NOMO-1 (cell line): Measurements from ENCODE around the gene VSTM2B.

Experiments
- DNase-seq, 2 experiments: peaks; one replicate each; lab custom pipeline; 2025; ENCODE audit not compliant: unreplicated experiment in 2 of 2; lab: John Stamatoyannopoulos, UW

VSTM2B gene

DNA sequence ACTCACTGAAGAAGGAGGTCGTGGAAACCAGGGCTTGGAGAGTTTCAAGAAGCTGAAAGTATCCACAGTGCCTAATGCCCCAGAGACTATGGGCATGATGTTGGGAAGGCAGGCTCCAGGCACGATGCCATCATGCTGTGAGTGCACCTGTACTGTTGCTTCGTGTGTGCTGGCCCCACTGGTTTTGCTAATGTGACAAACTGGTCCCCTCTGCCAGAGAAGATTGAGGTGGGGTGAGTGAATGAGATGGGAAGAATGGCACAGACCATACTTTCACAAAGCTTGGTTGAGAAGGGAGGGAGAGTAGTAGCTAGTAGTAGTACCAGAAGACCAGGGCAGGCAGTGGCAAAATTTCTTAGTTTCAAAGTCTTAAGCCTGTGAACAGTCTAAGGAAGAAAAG, 61.3 kb downstream of the VSTM2B start:
- DNase-seq, result no peak

DNA sequence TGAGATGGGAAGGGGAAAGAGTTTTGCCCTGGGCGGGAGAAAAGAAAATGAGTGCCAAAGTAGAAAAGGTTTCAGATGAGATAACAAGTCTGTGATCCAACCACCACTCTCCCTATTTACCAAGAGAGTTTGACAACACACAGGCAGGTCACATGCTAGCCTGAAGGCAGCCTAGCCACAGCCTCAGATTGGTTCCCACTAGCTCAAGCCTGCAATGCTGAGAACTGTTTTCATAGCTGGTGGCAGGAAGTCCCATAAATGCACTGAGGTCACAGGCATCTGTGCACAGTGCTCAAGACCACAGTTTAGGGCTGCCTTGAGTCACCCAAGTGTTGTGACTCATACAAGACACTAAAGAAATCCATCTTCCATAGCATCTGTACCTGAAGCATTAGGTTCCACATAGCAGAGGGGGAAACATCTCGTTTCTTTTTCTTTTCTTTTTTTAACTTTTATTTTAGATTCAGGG, 61.8 kb downstream of the VSTM2B start:
- no peak for DNase-seq

DNA sequence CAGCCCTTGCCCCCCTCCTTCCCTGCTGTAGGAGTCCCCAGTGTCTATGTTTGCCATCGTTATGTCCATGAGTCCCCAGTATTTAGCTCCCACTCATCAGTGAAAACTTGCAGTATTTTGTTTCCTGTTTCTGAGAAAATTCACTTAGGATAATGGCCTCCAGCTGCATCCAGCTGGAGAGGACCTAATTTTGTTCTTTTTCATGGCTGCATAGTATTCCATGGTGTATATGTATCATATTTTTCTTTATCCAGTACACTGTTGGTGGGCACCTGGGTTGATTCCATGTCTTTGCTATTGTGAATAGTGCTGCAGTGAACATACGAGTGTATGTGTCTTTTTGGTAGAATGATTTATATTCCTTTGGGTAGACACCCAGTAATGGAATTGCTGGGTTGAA, 62.3 kb downstream of the VSTM2B start:
- DNase-seq, result no peak

DNA sequence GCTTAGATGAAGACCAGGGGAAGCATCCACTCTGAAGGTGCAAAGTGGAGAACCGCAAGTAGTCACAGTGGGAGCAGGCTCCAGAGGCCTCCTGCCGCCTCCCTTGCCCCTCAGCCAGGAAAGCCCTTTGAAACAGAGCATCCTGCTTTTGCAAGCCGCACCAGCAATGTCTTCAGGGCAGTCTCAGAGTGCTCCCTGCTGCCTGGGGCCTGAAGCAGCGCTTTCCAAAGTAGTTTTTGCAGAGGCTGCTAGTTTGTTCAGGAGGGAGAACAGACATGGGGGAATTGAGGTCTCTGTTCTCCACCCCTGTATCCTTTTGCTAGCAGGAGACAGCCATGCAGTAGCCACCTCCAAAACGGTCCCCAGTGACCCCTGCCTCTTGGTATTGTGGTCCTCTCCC, 64.5 kb downstream of the VSTM2B start:
- no peak for DNase-seq

DNA sequence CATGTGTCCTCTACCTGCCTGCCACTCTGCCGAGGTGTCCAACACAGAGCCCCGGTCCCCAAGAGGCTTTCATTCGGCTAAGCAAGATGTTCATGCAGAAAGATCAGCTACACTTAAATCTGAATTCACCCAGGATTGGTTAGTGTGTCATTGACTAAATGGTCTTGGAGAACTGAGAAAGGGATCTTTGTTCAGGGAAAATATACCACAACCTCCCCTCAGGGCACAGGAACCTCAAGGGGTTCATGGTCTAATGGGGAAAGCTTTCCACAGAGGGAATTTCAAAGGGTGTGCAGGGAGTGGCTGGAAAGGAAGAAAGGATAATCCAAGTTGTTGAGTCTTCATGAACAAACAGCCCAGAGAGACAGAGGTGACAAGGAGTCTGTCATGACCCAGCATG, 65.9 kb downstream of the VSTM2B start:
- no peak for DNase-seq

DNA sequence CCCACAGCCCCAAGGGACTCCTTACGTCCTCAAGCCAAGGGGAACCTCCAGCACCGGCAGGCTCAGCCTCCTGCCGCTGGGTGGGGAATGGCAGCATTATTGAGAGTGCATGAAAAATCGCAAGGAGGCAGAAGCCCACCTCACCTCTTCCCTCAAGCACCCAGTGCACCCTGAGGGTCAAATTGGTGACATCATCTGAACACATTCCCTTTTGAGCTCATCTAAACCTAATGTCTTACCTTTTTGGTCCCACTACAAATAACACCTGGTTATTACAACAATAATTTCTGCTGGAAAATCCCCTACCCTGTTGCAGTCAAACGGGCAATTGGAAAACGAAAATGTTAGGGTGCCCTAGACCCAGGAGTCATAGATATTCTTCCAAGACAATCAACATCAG, 68.1 kb downstream of the VSTM2B start:
- no peak for DNase-seq

DNA sequence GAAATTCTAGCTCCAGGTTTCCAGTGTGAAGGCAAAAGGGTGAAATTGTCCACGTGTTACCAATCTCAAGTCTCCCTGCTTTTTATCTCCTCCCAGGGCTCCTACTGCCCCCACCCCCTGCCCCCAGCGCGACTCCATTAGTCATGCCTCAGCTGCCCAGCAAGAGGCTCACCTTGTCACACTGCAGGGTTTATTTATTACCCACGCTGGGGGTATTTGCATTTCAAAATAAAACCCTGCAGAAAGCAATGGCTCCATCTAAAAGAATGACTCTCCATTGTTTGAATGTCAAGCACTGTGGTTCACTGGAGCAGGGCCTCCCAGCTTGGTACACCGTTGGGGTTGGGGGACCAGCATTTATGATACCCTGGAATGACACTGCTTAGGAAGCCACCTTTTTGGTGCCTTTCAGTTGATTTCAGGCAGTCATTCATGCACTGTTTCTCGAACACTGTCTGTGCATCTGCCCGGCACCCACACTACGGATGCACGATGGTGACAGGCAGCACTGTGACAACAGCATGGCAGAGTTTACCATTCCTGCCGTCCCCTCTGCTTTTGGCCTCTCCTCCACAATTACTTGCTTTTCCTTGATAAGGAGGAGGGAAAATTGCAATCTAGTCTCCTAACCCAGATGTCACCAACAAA, 70.4 kb downstream of the VSTM2B start:
- no peak for DNase-seq

DNA sequence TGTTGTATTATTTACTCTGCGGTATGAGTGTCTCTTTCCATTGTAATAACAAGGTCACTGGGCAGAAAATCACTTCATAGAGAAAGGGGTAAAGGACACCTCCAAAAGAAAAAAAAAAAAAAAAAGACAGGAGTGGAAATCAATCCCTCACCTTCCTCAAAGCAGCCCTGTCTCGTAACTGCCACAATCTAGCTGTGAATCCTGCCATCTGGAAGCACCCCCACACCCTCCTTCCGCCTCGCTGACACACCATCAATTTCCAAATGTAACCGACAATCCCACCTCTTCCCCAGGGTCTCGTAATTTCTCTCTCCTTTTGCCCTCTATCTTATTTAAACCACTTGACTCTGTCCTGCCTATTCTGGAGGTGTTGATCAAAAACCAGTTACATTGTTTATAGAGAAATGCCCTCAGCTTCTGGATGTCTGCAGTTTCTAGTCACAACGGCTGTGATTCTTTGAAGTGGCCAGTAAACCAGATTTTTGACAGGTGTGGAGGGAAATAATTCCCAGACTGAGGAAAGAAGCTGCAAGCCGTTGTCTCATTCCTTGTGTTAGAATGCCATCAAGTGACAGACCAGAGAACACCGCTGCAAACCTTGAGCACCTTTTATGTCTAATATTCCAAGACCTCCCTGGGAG, 71.2 kb downstream of the VSTM2B start:
- no peak for DNase-seq

DNA sequence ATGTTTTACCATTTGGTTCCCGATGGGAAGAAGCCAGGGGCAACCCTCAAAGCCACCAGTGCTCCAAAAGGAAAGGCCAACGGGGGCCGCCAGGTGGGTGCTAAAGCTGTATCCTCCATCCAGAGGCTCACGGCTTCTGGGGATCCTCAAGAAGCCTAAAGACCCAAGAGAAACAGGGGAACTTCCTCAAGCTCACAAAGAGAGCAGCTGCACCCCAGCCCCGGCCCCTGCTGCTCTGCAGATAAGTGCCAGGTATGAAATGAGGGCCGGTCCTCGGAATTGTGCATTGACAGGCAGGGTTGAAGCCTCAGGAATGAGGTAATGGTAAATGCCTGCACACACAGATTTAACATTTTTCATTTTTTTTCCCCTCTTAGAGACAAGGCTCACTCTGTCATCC, 72.2 kb downstream of the VSTM2B start:
- DNase-seq, result no peak

DNA sequence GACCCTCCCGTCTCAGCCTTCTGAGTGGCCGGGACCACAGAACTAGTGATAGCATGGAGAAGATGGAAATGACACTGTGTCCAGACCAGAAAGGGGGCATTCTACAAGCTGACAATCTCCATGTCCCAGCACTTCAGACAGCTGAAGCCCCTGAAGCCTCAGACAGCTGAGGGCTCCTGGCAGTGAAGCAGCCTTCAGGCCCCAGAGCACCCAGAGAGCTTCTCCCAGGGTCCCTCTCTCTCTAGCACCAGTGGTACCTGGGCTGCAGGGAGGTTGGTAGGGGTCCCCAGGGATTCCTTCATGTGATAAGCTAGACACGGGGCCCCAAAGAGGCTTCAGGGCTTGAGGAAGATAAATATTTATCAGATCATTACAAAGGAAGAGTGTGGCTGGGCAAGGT, 72.7 kb downstream of the VSTM2B start:
- DNase-seq, result no peak

DNA sequence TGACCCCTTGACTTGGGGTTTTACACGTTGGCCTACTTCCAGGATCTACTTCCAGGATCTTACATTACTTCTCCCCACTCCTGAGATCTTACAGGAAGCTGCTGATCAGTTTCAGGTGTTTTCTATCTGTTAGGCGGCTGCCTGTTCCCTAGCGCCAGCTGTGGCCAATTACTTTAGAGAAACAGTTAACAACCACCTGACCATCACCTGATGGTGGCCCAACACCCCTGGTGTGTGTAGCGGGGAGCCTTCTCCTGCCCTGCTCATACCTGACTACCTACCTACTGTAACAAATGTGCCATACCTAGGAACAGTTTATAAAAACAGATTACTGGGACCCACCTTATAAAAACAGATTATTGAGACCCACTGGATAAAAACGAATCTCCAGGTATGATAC, 77.5 kb downstream of the VSTM2B start:
- no peak for DNase-seq

DNA sequence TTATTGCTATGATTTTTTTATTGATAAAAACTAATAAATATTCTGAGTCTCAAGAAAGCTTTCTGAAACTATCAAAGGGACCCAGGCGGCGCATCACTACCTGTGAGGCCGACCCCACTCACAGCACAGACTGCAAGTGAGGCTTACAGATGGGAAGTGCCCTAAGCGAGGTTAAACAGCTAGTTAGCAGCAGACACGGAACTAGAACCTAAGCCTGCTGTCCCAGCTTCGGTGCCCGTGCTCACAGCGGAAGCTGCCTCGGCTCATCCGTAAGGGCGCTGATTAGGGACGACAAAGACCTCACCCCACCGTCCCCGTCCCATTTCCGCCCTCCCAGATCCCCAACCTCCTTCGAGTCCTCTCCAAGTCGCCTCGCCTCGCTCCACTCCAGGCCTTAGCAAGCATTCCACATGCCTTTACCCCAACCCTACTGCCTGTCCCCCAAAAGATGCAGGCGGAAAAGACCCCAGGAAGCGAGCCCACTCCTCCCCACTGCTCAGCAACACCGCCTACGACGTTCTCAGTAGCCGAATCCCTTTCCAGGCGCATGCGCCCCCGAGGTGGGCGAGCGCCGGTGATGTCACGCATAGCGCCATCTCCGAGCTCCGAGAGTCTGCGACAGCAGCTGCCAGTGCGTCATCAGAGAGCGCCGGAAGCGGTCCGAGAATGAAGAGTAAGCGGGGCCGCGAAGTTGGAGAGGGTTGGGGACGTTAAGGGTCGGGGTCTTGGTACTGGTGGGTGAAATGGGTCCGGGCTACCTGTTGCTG, 80.0 kb downstream of the VSTM2B start, which contains the start of gene POP4:
POP4 (plus strand) TSS at position 631 of the 767 bp plus-strand sequence; CDS start at position 667, 36 bp downstream.
- DNase-seq, result peak; percentile 86 to 89

DNA sequence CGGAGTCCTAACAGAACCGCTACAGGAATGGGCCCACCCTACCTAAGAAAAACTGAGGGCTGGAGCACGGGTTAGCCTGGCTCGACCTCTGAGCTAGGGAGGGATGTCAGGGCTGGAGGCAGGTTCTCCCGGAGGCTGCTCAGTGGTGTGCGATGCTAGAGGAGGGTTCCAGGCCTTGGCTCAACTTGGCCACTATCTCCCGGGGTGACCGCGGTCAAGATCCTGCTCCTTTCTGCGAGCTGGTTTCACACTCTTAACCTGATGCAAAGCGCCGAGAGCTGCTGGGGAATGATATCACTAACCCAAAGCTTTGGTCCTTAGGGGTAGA, 80.6 kb downstream of the VSTM2B start:
- no peak for DNase-seq

DNA sequence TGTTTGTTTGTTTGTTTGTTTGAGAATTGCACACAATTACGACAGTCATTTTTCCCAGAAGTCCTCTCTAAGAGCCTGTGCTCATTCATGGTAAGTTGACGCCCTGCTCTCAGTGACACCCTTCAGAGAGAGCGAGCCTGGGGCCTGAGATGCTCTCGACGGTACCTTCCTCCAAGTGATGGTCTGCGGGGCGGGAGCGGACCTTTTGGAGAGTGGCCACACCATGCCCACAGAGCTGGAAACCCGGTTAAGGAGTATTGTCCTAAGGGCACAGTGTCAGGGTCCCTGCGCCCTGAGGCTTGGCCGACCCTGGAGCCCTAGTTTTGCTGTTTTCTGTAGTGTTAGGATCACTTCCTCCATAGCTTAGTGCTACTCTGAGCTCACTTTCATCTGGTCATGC, 83.8 kb downstream of the VSTM2B start:
- no peak for DNase-seq

DNA sequence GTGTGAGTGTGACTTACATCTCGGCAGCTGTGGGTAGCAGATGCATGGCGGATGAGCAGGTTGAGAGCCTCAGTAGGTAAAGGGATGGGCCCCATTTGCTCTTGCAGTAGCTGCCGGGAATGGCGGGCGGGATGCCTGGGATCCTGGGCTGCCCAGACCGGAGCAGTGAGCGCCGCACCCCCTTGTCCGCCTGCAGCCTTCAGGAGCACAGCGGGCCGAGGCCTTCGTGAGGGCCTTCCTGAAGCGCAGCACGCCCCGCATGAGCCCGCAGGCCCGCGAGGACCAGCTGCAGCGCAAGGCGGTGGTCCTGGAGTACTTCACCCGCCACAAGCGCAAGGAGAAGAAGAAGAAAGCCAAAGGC, 84.4 kb downstream of the VSTM2B start:
- no peak for DNase-seq

DNA sequence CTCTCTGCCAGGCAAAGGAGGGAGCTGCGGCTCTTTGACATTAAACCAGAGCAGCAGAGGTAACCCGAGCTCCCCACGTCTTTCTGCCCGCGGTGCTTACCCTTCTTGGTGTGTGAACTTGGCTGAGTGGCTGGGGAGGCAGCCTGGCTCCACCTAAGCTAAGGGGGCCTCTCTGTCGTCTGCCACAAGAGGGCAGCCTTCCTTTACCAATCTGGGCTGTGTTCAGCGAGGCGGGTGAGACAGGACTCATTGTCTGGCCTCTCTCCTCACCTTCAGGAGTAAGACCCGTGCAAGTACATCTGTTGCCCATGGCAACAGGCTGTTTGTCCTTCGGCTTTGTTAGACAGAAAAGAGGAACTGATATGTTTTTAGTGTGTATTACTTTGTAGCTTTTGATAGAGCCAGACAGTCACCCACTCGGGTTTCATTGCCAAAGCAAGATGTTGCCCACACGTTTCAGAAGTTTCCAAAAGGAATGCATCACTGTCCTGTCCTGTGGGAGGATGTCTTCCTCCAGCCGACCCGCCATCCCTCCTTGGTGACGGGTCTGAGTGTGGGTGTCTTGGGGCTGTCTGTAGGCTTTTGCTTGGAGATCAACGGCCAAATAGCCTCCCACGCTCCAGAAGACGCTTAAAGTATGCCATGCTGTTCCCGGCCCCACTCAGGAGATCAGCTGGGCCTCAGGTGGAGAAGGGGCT, 84.9 kb downstream of the VSTM2B start:
- peak; percentile 69 to 74 for DNase-seq

DNA sequence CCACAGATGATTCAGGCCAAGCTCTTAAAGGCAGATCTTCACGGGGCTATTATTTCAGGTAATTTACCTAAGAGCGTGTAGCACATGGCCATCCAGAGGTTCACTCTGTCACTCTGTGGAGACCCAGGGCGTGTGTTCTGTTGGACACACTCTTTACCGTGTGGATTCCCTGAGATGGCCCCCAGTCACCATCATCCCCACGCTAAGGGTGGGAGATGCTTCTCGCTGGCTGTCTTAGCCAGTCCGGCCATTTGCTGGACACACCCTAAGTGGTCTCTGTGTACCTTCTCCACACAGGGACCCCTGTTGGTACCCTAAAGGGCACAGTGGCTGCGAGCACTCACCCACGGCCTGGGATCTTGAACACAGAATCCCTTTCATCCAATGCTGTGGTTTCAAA, 86.3 kb downstream of the VSTM2B start:
- DNase-seq, result no peak

DNA sequence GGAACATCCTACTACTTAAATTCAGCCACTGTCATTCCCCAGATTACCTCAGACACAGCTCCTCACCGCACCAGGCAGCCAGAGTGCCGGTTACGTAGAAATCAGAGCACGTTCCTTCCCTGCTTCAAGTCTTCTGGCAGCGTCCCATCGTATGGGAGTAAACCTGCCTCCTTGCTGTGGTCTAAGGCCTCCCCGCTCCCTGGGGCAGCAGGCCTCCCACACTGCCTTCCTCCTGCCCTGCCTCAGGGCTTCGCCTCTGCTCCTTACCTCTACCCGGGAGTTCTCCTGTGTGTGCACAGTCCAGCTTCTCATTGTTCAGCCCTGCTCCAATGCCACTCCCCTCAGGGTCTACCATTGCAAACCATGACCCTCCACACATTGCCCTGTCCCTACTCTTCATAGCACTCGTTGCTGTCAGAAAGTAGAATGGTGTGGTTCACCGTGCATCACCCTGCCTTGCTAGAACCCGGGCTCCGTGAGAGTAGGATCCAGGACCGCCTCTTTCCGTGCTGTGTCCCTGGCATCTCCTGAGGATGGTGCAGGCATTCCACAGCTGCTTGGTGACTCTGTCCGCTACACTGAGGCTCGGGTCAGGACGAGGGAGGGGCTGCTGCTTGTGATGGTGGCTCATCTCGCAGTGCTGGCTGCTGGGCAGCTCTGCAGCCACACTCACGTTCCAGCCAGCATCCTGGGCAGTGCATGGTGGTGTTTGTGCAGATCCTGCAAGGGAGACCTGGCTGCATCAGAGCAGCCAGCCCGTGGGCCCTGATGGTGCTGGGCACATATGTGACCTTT, 87.2 kb downstream of the VSTM2B start:
- DNase-seq, result no peak

DNA sequence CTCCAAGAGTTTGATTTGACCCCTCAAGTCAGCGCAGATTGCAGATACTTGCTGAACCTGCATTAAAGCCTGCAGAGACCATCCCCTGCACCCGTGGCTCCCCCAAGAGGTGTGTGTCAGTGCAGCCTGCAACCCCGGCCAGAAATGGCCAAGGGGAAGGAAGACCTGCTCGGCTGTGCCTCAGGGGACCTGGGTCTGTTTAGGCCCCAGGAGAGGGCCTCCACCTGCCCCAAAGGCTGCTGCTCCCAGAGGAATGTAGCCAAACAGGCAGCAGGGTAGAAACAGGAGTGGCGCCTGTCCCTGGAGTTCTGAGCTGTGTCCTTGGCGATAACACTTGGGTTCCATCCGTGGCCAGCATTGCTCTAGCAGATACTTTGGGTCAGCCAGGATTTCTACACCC, 88.3 kb downstream of the VSTM2B start:
- DNase-seq, result no peak
